ENCODE data around the gene GLIPR1L1.

The GLIPR1L1 gene

GRCh38 chr12:75317784-75318183, 16.7 kb upstream of the GLIPR1L1 start:
- no peak overlapping the region for H3K9ac ChIP-seq (ENCODE audit: low read depth, low read length, poor library complexity, severe bottlenecking)
- no peak for TF ChIP-seq EZH2phosphoT487 (IDR thresholded peaks at IDR 0.05; ENCODE audit: borderline replicate concordance)
- no peaks in the 10 kb centered on the region for H3K79me2 ChIP-seq (ENCODE audit: insufficient read depth, low read length)
- no peaks in the 10 kb centered on the region for H3K4me1 ChIP-seq (ENCODE audit: insufficient read depth, low read length, poor library complexity, severe bottlenecking)
- no peaks in the 10 kb centered on the region for H3K9me2 ChIP-seq (replicated peaks; ENCODE audit: low read depth, low read length)
- no peaks in the 10 kb centered on the region for H4K20me1 ChIP-seq (ENCODE audit: insufficient read depth, low read length, poor library complexity, severe bottlenecking)
- H3K4me2 ChIP-seq (ENCODE audit: low read depth, low read length, poor library complexity, severe bottlenecking): no peak overlapping the region
- no peaks in the 10 kb centered on the region for H3F3A ChIP-seq (ENCODE audit: low read depth)
- no peaks in the 10 kb centered on the region for H3K36me3 ChIP-seq (ENCODE audit: insufficient read depth, low read length)
- H3K9me3 ChIP-seq (ENCODE audit: insufficient read depth, low read depth, low read length): no peaks in the 10 kb centered on the region
- no peaks in the 10 kb centered on the region for H3K27me3 ChIP-seq (ENCODE audit: insufficient read depth, low read length, poor library complexity, severe bottlenecking)
- H2AFZ ChIP-seq (ENCODE audit: low read length): no peak overlapping the region
- no peak overlapping the region for H3K4me3 ChIP-seq (ENCODE audit: low read length, poor library complexity, severe bottlenecking)

- Histone ChIP-seq H3K9ac (ENCODE audit: low read depth, low read length, poor library complexity, severe bottlenecking) (no peak overlapping the region), H4K20me1 (ENCODE audit: insufficient read depth, low read length, poor library complexity, severe bottlenecking) (no peaks in the 10 kb centered on the region), H3K4me2 (ENCODE audit: low read depth, low read length, poor library complexity, severe bottlenecking) (no peak overlapping the region), H3K4me3 (ENCODE audit: low read length, poor library complexity, severe bottlenecking) (no peak overlapping the region), H3F3A (ENCODE audit: low read depth) (no peaks in the 10 kb centered on the region), H3K79me2 (ENCODE audit: insufficient read depth, low read length) (no peaks in the 10 kb centered on the region), H3K9me2 (replicated peaks; ENCODE audit: low read depth, low read length) (no peaks in the 10 kb centered on the region), H3K27me3 (ENCODE audit: insufficient read depth, low read length, poor library complexity, severe bottlenecking) (no peaks in the 10 kb centered on the region), H3K9me3 (ENCODE audit: insufficient read depth, low read depth, low read length) (no peaks in the 10 kb centered on the region), H3K36me3 (ENCODE audit: insufficient read depth, low read length) (no peaks in the 10 kb centered on the region), H3K4me1 (ENCODE audit: insufficient read depth, low read length, poor library complexity, severe bottlenecking) (no peaks in the 10 kb centered on the region), H2AFZ (ENCODE audit: low read length) (no peak overlapping the region)
- TF ChIP-seq CTCF (conservative IDR thresholded peaks at IDR 0.05; ENCODE audit: low read length): no peak
These were observed 12.0 kb upstream of the GLIPR1L1 start for GRCh38 chr12:75322464-75322863.

- H3K4me2 ChIP-seq (ENCODE audit: low read depth, low read length, poor library complexity, severe bottlenecking): no peak overlapping the region
These were observed 10.8 kb upstream of the GLIPR1L1 start for GRCh38 chr12:75323663-75324062.

More at GRCh38 chr12:75323663-75324062, 10.8 kb upstream of the GLIPR1L1 start:
- Histone ChIP-seq H3K4me1 (ENCODE audit: insufficient read depth, low read length, poor library complexity, severe bottlenecking) (no peaks in the 10 kb centered on the region), H3K4me3 (ENCODE audit: low read length, poor library complexity, severe bottlenecking) (no peak overlapping the region), H3K9ac (ENCODE audit: low read depth, low read length, poor library complexity, severe bottlenecking) (no peak overlapping the region), H2AFZ (ENCODE audit: low read length) (no peak overlapping the region), H3K79me2 (ENCODE audit: insufficient read depth, low read length) (no peaks in the 10 kb centered on the region), H4K20me1 (ENCODE audit: insufficient read depth, low read length, poor library complexity, severe bottlenecking) (no peaks in the 10 kb centered on the region), H3K27me3 (ENCODE audit: insufficient read depth, low read length, poor library complexity, severe bottlenecking) (no peaks in the 10 kb centered on the region), H3K36me3 (ENCODE audit: insufficient read depth, low read length) (no peaks in the 10 kb centered on the region), H3K9me3 (ENCODE audit: insufficient read depth, low read depth, low read length) (no peaks in the 10 kb centered on the region), H3K9me2 (replicated peaks; ENCODE audit: low read depth, low read length) (no peaks in the 10 kb centered on the region), H3F3A (ENCODE audit: low read depth) (no peaks in the 10 kb centered on the region)
- TF ChIP-seq CTCF (conservative IDR thresholded peaks at IDR 0.05; ENCODE audit: low read length): no peak
- no peak for TF ChIP-seq EZH2phosphoT487 (IDR thresholded peaks at IDR 0.05; ENCODE audit: borderline replicate concordance)

Data from Loucy (cell line).